Measurements from ENCODE around the gene PLXDC2. TPM values are rescaled to one million over a fixed set of nuclear protein-coding genes. Genes with fewer than 3 reads are reported as not detected.

Gene PLXDC2
- total RNA-seq, 1 donor from 2014 or later, result 25.3 TPM

GRCh38 chr10:19857876-19858275 lies 41.6 kb downstream of the PLXDC2 start:
- no peak for DNase-seq (ENCODE audit: low spot score)

GRCh38 chr10:19860107-19860506 lies 43.9 kb downstream of the PLXDC2 start:
- DNase-seq (ENCODE audit: low spot score), result no peak

GRCh38 chr10:19862811-19863515 lies 46.7 kb downstream of the PLXDC2 start:
- DNase-seq (ENCODE audit: low spot score), result no peak

GRCh38 chr10:19865676-19866075 lies 49.4 kb downstream of the PLXDC2 start:
- no peak for DNase-seq (ENCODE audit: low spot score)

GRCh38 chr10:19869370-19869769 lies 53.1 kb downstream of the PLXDC2 start:
- DNase-seq (ENCODE audit: low spot score), result no peak

- no peak for DNase-seq (ENCODE audit: low spot score)
Observed at GRCh38 chr10:19872504-19873271, 56.5 kb downstream of the PLXDC2 start.

GRCh38 chr10:19874190-19874589 lies 58.0 kb downstream of the PLXDC2 start:
- DNase-seq (ENCODE audit: low spot score), result no peak

- no peak for DNase-seq (ENCODE audit: low spot score)
Observed at GRCh38 chr10:19874791-19875190, 58.6 kb downstream of the PLXDC2 start.

GRCh38 chr10:19876570-19876969 lies 60.3 kb downstream of the PLXDC2 start:
- no peak for DNase-seq (ENCODE audit: low spot score)

GRCh38 chr10:19877466-19878255 lies 61.4 kb downstream of the PLXDC2 start:
- no peak for DNase-seq (ENCODE audit: low spot score)

GRCh38 chr10:19882621-19883020 lies 66.4 kb downstream of the PLXDC2 start:
- DNase-seq (ENCODE audit: low spot score), result no peak

GRCh38 chr10:19888061-19888660 lies 71.9 kb downstream of the PLXDC2 start:
- DNase-seq (ENCODE audit: low spot score), result no peak

GRCh38 chr10:19889256-19889655 lies 73.0 kb downstream of the PLXDC2 start:
- no peak for DNase-seq (ENCODE audit: low spot score)

- DNase-seq (ENCODE audit: low spot score), result no peak
Observed at GRCh38 chr10:19891429-19891828, 75.2 kb downstream of the PLXDC2 start.

GRCh38 chr10:19892270-19892669 lies 76.0 kb downstream of the PLXDC2 start:
- no peak for DNase-seq (ENCODE audit: low spot score)

- no peak for DNase-seq (ENCODE audit: low spot score)
Observed at GRCh38 chr10:19892677-19893076, 76.4 kb downstream of the PLXDC2 start.

- DNase-seq (ENCODE audit: low spot score), result no peak
Observed at GRCh38 chr10:19895500-19895899, 79.3 kb downstream of the PLXDC2 start.

- DNase-seq (ENCODE audit: low spot score), result no peak
Observed at GRCh38 chr10:19902456-19902855, 86.2 kb downstream of the PLXDC2 start.

- no peak for DNase-seq (ENCODE audit: low spot score)
Observed at GRCh38 chr10:19904202-19904661, 88.0 kb downstream of the PLXDC2 start.

GRCh38 chr10:19906108-19906791 lies 90.0 kb downstream of the PLXDC2 start:
- no peak for DNase-seq (ENCODE audit: low spot score)

All from umbilical cord (tissue), 2 donors.